ENCODE data around the gene RALGPS2.

Gene RALGPS2

DNA sequence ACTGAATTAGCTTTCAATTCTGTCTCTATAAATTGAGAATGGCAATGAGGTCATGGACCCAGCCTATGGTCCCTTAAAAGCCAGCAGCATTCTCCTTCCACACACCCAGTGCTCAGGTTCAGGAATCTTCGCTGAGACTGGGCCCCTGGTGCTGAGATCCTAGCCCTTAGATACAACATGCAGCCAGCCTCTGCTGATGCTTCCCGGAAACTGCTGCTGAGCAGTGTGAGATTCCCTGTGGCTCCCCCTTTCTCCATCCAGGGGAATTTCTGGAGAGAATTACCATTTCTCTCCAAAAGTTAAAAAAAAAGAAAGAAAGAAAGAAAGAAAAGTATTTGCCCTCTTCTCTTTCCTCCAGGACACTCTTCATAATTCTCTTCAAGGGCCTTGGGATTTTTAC lies 31.7 kb upstream of the RALGPS2 start:
- Histone ChIP-seq H3K9me3 (ENCODE audit: insufficient read depth, low read length) (no peaks in the 10 kb centered on the region), H3K9ac (ENCODE audit: low read length) (no peak overlapping the region), H4K20me1 (ENCODE audit: low read depth, low read length) (no peaks in the 10 kb centered on the region; the same call in 1 of the 2 replicates), H3K9me2 (replicated peaks; ENCODE audit: insufficient read depth, low read length) (no peaks in the 10 kb centered on the region), H3K27ac (ENCODE audit: low read depth, low read length) (no peak overlapping the region), H3K27me3 (ENCODE audit: low read length) (no peaks in the 10 kb centered on the region), H3K36me3 (ENCODE audit: low read length) (no peaks in the 10 kb centered on the region), H3K79me2 (ENCODE audit: insufficient read depth, low read length) (no peaks in the 10 kb centered on the region), H3K4me2 (ENCODE audit: low read depth, low read length, poor library complexity, severe bottlenecking) (no peak overlapping the region), H3F3A (ENCODE audit: insufficient read depth) (peaks cover 8% of the 10 kb centered on the region), H3K4me3 (ENCODE audit: insufficient read depth, low read length, poor library complexity, severe bottlenecking) (no peak overlapping the region), H2AFZ (ENCODE audit: low read depth, low read length, severe bottlenecking) (no peak overlapping the region)
- TF ChIP-seq EZH2phosphoT487 (conservative IDR thresholded peaks at IDR 0.05; ENCODE audit: low read length): no peak
- TF ChIP-seq, protein P1, sequence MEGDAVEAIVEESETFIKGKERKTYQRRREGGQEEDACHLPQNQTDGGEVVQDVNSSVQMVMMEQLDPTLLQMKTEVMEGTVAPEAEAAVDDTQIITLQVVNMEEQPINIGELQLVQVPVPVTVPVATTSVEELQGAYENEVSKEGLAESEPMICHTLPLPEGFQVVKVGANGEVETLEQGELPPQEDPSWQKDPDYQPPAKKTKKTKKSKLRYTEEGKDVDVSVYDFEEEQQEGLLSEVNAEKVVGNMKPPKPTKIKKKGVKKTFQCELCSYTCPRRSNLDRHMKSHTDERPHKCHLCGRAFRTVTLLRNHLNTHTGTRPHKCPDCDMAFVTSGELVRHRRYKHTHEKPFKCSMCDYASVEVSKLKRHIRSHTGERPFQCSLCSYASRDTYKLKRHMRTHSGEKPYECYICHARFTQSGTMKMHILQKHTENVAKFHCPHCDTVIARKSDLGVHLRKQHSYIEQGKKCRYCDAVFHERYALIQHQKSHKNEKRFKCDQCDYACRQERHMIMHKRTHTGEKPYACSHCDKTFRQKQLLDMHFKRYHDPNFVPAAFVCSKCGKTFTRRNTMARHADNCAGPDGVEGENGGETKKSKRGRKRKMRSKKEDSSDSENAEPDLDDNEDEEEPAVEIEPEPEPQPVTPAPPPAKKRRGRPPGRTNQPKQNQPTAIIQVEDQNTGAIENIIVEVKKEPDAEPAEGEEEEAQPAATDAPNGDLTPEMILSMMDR (IDR thresholded peaks at IDR 0.05; ENCODE audit: insufficient read depth, low read length, poor library complexity, severe bottlenecking): no peak

DNA sequence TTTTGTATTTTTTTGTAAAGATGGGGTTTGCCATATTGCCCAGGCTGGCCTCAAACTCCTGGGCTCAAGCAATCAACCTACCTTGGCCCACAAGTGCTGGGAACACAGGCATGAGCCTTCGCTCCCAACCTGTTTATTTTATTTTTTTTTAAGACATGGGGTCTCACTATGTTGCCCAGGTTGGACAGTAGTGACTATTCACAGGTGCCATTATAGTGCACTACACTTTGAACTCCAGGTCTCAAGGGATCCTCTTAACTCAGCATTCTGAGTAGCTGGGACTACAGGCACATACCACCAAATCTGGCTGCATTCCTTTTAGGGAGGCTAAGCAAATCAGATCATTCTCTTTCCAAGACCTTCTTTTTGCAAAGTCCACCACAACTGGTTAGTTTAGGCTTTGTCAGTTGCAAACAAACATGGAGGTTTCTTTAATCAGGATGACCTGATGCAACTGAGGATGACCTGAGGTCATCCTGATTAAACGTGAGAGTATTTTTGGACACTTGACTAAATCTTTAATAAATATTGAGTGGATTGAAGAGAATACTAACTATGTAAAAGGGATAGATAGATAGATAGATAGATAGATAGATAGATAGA lies 30.0 kb upstream of the RALGPS2 start:
- Histone ChIP-seq H3F3A (ENCODE audit: insufficient read depth) (peaks cover 8% of the 10 kb centered on the region), H4K20me1 (ENCODE audit: low read depth, low read length) (no peaks in the 10 kb centered on the region; the same call in 1 of the 2 replicates), H3K27ac (ENCODE audit: low read depth, low read length) (no peak overlapping the region), H3K9ac (ENCODE audit: low read length) (no peak overlapping the region), H3K4me2 (ENCODE audit: low read depth, low read length, poor library complexity, severe bottlenecking) (no peak overlapping the region), H3K9me3 (ENCODE audit: insufficient read depth, low read length) (no peaks in the 10 kb centered on the region), H3K27me3 (ENCODE audit: low read length) (no peaks in the 10 kb centered on the region), H3K79me2 (ENCODE audit: insufficient read depth, low read length) (no peaks in the 10 kb centered on the region), H2AFZ (ENCODE audit: low read depth, low read length, severe bottlenecking) (no peak overlapping the region), H3K4me3 (ENCODE audit: insufficient read depth, low read length, poor library complexity, severe bottlenecking) (no peak overlapping the region), H3K36me3 (ENCODE audit: low read length) (no peaks in the 10 kb centered on the region), H3K9me2 (replicated peaks; ENCODE audit: insufficient read depth, low read length) (no peaks in the 10 kb centered on the region)
- no peak for TF ChIP-seq EZH2phosphoT487 (conservative IDR thresholded peaks at IDR 0.05; ENCODE audit: low read length)
- TF ChIP-seq, protein P1 (IDR thresholded peaks at IDR 0.05; ENCODE audit: insufficient read depth, low read length, poor library complexity, severe bottlenecking): no peak

DNA sequence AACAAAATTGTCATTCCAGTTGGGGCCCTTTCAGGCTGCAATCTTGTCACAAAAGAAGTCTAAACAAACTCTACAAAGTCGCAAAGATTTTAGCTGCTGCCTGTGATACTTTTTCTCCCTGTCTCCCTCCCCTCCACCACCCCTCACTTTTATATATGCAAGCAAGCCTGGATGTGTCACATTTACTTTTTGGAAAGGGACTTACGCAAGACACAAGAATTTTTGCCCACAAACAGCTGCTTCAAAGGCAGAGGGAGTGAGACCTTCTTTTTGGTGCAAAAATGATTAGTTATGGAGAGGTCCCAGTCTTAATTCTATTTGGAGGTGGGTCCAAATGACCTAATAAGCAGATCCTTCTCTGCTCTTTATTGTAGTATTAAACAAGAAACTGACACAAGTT lies 22.9 kb upstream of the RALGPS2 start:
- Histone ChIP-seq H3K4me2 (ENCODE audit: low read depth, low read length, poor library complexity, severe bottlenecking) (no peak overlapping the region), H3K9me3 (ENCODE audit: insufficient read depth, low read length) (no peaks in the 10 kb centered on the region), H2AFZ (ENCODE audit: low read depth, low read length, severe bottlenecking) (no peak overlapping the region)

More for the DNA sequence above, 22.9 kb upstream of the RALGPS2 start:
- Histone ChIP-seq H3K9me2 (replicated peaks; ENCODE audit: insufficient read depth, low read length) (no peaks in the 10 kb centered on the region), H3F3A (ENCODE audit: insufficient read depth) (peaks cover 3% of the 10 kb centered on the region), H4K20me1 (ENCODE audit: low read depth, low read length) (no peaks in the 10 kb centered on the region; the same call in 1 of the 2 replicates), H3K27me3 (ENCODE audit: low read length) (no peaks in the 10 kb centered on the region), H3K79me2 (ENCODE audit: insufficient read depth, low read length) (no peaks in the 10 kb centered on the region), H3K4me3 (ENCODE audit: insufficient read depth, low read length, poor library complexity, severe bottlenecking) (no peak overlapping the region), H3K36me3 (ENCODE audit: low read length) (no peaks in the 10 kb centered on the region), H3K27ac (ENCODE audit: low read depth, low read length) (no peak overlapping the region), H3K9ac (ENCODE audit: low read length) (no peak overlapping the region)
- TF ChIP-seq EZH2phosphoT487 (conservative IDR thresholded peaks at IDR 0.05; ENCODE audit: low read length): no peak
- TF ChIP-seq, protein P1 (IDR thresholded peaks at IDR 0.05; ENCODE audit: insufficient read depth, low read length, poor library complexity, severe bottlenecking): no peak

All from SU-DHL-6 (cell line).